ENCODE results near the gene SPEF2.

GRCh38 chr5:35762368-35762767, 144.7 kb downstream of the SPEF2 start:
- TF ChIP-seq CTCF (IDR thresholded peaks at IDR 0.05) = no peak
- TF ChIP-seq POLR2AphosphoS5 (IDR thresholded peaks at IDR 0.05; ENCODE audit: low read depth, low read length) = no peak
- TF ChIP-seq REST (IDR thresholded peaks at IDR 0.05; ENCODE audit: insufficient read depth in 1 of 2, low read depth in 2 of 2, low read length in 1 of 2) = no peak
- TF ChIP-seq SIN3A (IDR thresholded peaks at IDR 0.05; ENCODE audit: borderline replicate concordance, insufficient read depth, low read depth, low read length) = no peak
- TF ChIP-seq TCF7L2 (IDR thresholded peaks at IDR 0.05; ENCODE audit: low read depth, low read length) = no peak
